Keratinocyte (primary cell): ENCODE results near the gene MIPOL1. TPM values are rescaled to one million over a fixed set of nuclear protein-coding genes. Genes with fewer than 3 reads are reported as not detected.

Experiments
- DNase-seq: peaks from one replicate; pipeline ENCODE4 v3.0.0-alpha.2; 2011; ENCODE audit warnings: low read depth, missing footprints, low spot score
- FAIRE-seq: peaks from 2 replicates; lab custom pipeline; 2011; peaks lifted over from hg19 to GRCh38; lab: Jason Lieb, UNC
- H2AFZ ChIP-seq: 2 replicates; pipeline ENCODE4 v1.6.0; 2012; ENCODE audit warnings: low read length, control low read depth, inconsistent platforms; ENCODE audit not compliant: control insufficient read depth
- H3K27ac ChIP-seq: 2 replicates; pipeline ENCODE4 v1.5.1; 2011; ENCODE audit warnings: low read length; ENCODE audit not compliant: control insufficient read depth, insufficient read depth
- H3K27me3 ChIP-seq: 3 replicates; pipeline ENCODE4 v1.6.0; 2011; ENCODE audit warnings: low read length; ENCODE audit not compliant: control insufficient read depth, insufficient read depth; ENCODE audit errors: extremely low read depth
- H3K36me3 ChIP-seq, 2 experiments: 2 replicates in 1 of 2; 3 replicates in 1 of 2; pipeline ENCODE4 v1.5.1; 2011; ENCODE audit warnings: low read length in 2 of 2, mild to moderate bottlenecking in 1 of 2; ENCODE audit not compliant: control insufficient read depth in 2 of 2, insufficient read depth in 2 of 2; ENCODE audit errors: extremely low read depth in 1 of 2
- H3K4me1 ChIP-seq: 3 replicates; pipeline ENCODE4 v1.5.1; 2011; ENCODE audit warnings: low read length; ENCODE audit not compliant: control insufficient read depth, insufficient read depth; ENCODE audit errors: extremely low read depth
- H3K4me2 ChIP-seq: 3 replicates; pipeline ENCODE4 v1.6.0; 2011; ENCODE audit warnings: low read depth, low read length; ENCODE audit not compliant: control insufficient read depth, insufficient read depth; ENCODE audit errors: extremely low read depth
- H3K4me3 ChIP-seq, 3 experiments: fragments of 200-600 bp in 1 of 3; sonication (generic) in 1 of 3; 2 replicates in 2 of 3; 3 replicates in 1 of 3; pipeline ENCODE4 v1.5.1; 2011 to 2016; ENCODE audit warnings: low read length in 3 of 3, mild to moderate bottlenecking in 3 of 3, control low read depth in 2 of 3, inconsistent platforms in 1 of 3, low read depth in 1 of 3, mixed read lengths in 1 of 3, mixed run types in 1 of 3, moderate library complexity in 1 of 3; ENCODE audit not compliant: control insufficient read depth in 2 of 3, insufficient read depth in 2 of 3; ENCODE audit errors: extremely low read depth in 1 of 3
- H3K79me2 ChIP-seq: 2 replicates; pipeline ENCODE4 v1.6.0; 2012; ENCODE audit warnings: low read length; ENCODE audit not compliant: control insufficient read depth, insufficient read depth
- H3K9ac ChIP-seq: 3 replicates; pipeline ENCODE4 v1.6.0; 2011; ENCODE audit warnings: low read length; ENCODE audit not compliant: control insufficient read depth, insufficient read depth; ENCODE audit errors: extremely low read depth
- H3K9me1 ChIP-seq: 3 replicates; pipeline ENCODE4 v1.6.0; 2011; ENCODE audit warnings: low read length; ENCODE audit not compliant: control insufficient read depth, insufficient read depth; ENCODE audit errors: extremely low read depth
- H3K9me3 ChIP-seq: 2 replicates; pipeline ENCODE4 v1.5.1; 2012; ENCODE audit warnings: low read depth, low read length; ENCODE audit not compliant: control insufficient read depth
- H4K20me1 ChIP-seq: 3 replicates; pipeline ENCODE4 v1.6.0; 2011; ENCODE audit warnings: low read length; ENCODE audit not compliant: control insufficient read depth, insufficient read depth; ENCODE audit errors: extremely low read depth
- EZH2 ChIP-seq: IDR thresholded peaks from one replicate; pipeline ENCODE4 v1.6.1; 2012; ENCODE audit warnings: inconsistent platforms, mild to moderate bottlenecking, low read length, moderate library complexity
- dilution Hi-C: fragments of 300-500 bp; cut with MboI; formaldehyde crosslinking; loops from one replicate; pipeline ENCODE4 v1.7.0; 2020; ENCODE audit warnings: low sequenced_read_pairs; ENCODE audit not compliant: extremely low pct_ligation_motif_present
- polyA plus RNA-seq, 5 experiments: library from polyadenylated mRNA; depleted of rRNA in 3 of 5; stranded (reverse) in 3 of 5; stranded (forward) in 1 of 5; unstranded in 1 of 5; fragments of >200 nt; gene quantifications; 1 replicate in 1 of 5; 2 replicates in 3 of 5; 3 replicates in 1 of 5; pipeline versions ENCODE4 v1.2.1 to v1.2.3, GENCODE V29; 2011 to 2012; ENCODE audit warnings: missing spikeins in 2 of 5, low read depth in 1 of 5, low replicate concordance in 1 of 5
- TF ChIP-seq, protein P1 (sequence below), 3 experiments: IDR thresholded peaks in 1 of 3; conservative IDR thresholded peaks in 1 of 3; optimal IDR thresholded peaks in 1 of 3; 2 replicates in 2 of 3; 3 replicates in 1 of 3; pipeline versions ENCODE3 to v1.5.1; 2011; ENCODE audit warnings: low read length in 3 of 3, mild to moderate bottlenecking in 3 of 3, moderate library complexity in 2 of 3, control low read depth in 1 of 3, inconsistent platforms in 1 of 3; ENCODE audit not compliant: insufficient read depth in 2 of 3; ENCODE audit errors: extremely low read depth in 1 of 3

The MIPOL1 gene
- polyA plus RNA-seq, 1 donor (not counting 4 experiments of a cell fraction or from before 2014, with no cell fraction given) = 10.9 TPM

DNA sequence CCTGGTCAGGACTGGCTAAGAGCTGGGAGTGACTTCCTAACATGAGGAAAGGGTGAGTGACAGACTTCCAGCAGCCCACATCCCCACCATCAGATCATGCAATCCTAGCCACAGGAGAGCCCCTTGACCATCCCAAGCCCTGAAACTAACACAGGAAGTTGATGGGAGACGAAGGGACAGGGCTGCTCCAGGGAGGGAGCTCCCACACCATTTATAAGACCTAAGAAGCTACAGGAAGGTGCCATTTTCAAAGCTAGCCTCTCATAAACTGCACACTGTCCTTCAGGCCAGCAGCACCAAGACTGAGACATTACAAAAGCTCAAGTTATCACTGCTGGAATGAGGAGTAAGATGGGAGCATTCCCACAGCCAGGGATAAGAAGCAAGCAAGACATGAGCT is 44.7 kb upstream of the MIPOL1 start:
- no peaks in the 10 kb centered on the region for H3K36me3 ChIP-seq
- dilution Hi-C loops = no loop called here
- H3K4me1 ChIP-seq = no peaks in the 10 kb centered on the region
- H3K9ac ChIP-seq = no peak overlapping the region
- no peaks in the 10 kb centered on the region for H3K27me3 ChIP-seq
- H3K27ac ChIP-seq = no peak overlapping the region
- H4K20me1 ChIP-seq = no peaks in the 10 kb centered on the region
- no peak overlapping the region for H3K4me2 ChIP-seq
- H3K9me3 ChIP-seq = no peaks in the 10 kb centered on the region
- no peaks in the 10 kb centered on the region for H3K79me2 ChIP-seq
- no peaks in the 10 kb centered on the region for H3K9me1 ChIP-seq
- no peak overlapping the region for H3K4me3 ChIP-seq
- FAIRE-seq (no peak), DNase-seq (no peak)
- TF ChIP-seq, protein P1, sequence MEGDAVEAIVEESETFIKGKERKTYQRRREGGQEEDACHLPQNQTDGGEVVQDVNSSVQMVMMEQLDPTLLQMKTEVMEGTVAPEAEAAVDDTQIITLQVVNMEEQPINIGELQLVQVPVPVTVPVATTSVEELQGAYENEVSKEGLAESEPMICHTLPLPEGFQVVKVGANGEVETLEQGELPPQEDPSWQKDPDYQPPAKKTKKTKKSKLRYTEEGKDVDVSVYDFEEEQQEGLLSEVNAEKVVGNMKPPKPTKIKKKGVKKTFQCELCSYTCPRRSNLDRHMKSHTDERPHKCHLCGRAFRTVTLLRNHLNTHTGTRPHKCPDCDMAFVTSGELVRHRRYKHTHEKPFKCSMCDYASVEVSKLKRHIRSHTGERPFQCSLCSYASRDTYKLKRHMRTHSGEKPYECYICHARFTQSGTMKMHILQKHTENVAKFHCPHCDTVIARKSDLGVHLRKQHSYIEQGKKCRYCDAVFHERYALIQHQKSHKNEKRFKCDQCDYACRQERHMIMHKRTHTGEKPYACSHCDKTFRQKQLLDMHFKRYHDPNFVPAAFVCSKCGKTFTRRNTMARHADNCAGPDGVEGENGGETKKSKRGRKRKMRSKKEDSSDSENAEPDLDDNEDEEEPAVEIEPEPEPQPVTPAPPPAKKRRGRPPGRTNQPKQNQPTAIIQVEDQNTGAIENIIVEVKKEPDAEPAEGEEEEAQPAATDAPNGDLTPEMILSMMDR (optimal IDR thresholded peaks at IDR 0.05 in 1 of 3, IDR thresholded peaks at IDR 0.05 in 1 of 3, conservative IDR thresholded peaks at IDR 0.05 in 1 of 3; ENCODE audit: extremely low read depth in 1 of 3, insufficient read depth in 2 of 3, low read length in 3 of 3) = no peak
- TF ChIP-seq EZH2 = no peak
- no peak overlapping the region for H2AFZ ChIP-seq

DNA sequence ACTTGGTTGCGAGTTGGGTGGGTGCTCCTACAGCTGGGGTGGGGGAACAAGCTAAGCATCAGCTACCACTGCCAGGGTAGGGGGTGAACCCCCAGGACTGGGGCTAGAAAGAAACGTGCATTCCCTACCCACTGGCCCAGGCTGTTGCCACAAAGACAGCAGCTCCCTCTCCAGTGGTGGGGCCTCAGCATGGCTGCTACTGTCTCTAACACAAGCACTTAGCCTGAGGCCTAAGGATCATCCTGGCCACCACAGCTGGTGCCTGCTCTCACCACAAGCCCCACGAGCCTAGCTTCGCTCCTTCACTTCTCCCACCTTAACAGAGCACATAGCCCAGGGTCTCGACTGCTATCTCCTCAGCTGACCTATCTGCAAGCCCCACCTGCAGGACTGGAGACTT is 44.3 kb upstream of the MIPOL1 start:
- Histone ChIP-seq H3K27ac (no peak overlapping the region), H3K9ac (no peak overlapping the region), H3K4me1 (no peaks in the 10 kb centered on the region), H3K27me3 (no peaks in the 10 kb centered on the region), H4K20me1 (no peaks in the 10 kb centered on the region), H3K36me3 (no peaks in the 10 kb centered on the region), H3K4me2 (no peak overlapping the region), H3K9me3 (no peaks in the 10 kb centered on the region), H3K9me1 (no peaks in the 10 kb centered on the region), H2AFZ (no peak overlapping the region), H3K79me2 (no peaks in the 10 kb centered on the region), H3K4me3 (no peak overlapping the region)
- DNase-seq = no peak
- dilution Hi-C loops = no loop called here
- FAIRE-seq = no peak
- TF ChIP-seq EZH2 = no peak
- TF ChIP-seq, protein P1 (optimal IDR thresholded peaks at IDR 0.05 in 1 of 3, IDR thresholded peaks at IDR 0.05 in 1 of 3, conservative IDR thresholded peaks at IDR 0.05 in 1 of 3; ENCODE audit: extremely low read depth in 1 of 3, insufficient read depth in 2 of 3, low read length in 3 of 3) = no peak
